SK-N-SH treated with all-trans-retinoic acid at 6 μM for 48 hours (cell line): Measurements from ENCODE around the gene EGFL8.
A peak's percentile ranks its signal among the peaks of the same experiment; 100 is the strongest.

Source experiments
- ATAC-seq: fragments of 200-7000 bp; cut with Tn5 transposase; 3 replicates; pipeline ENCODE4 v1.9.1; 2020; ENCODE audit warnings: mild to moderate bottlenecking, moderate library complexity
- CSDC2 ChIP-seq: fragments of 250-450 bp; sonication (Bioruptor Pico); IDR thresholded peaks from 2 replicates; pipeline ENCODE4 v1.5.0; 2020; ENCODE audit warnings: mild to moderate bottlenecking, moderate library complexity
- GLIS3 ChIP-seq: fragments of 250-450 bp; sonication (Bioruptor Pico); IDR thresholded peaks from 2 replicates; pipeline ENCODE4 v1.5.0; 2020; ENCODE audit warnings: mild to moderate bottlenecking, moderate library complexity
- POU6F1 ChIP-seq: fragments of 250-450 bp; sonication (Bioruptor Pico); IDR thresholded peaks from 2 replicates; pipeline ENCODE4 v1.8.0; 2021; ENCODE audit warnings: low read depth, mild to moderate bottlenecking, moderate library complexity, borderline replicate concordance
- PPARA ChIP-seq: fragments of 250-450 bp; sonication (Bioruptor Pico); IDR thresholded peaks from 2 replicates; pipeline ENCODE4 v1.5.0; 2020; ENCODE audit warnings: mild to moderate bottlenecking, borderline replicate concordance
- SNAI2 ChIP-seq: fragments of 250-450 bp; sonication (Bioruptor Pico); IDR thresholded peaks from 2 replicates; pipeline ENCODE4 v1.5.0; 2020; ENCODE audit warnings: mild to moderate bottlenecking, moderate library complexity
- TOX ChIP-seq: fragments of 250-450 bp; sonication (Bioruptor Pico); IDR thresholded peaks from 2 replicates; pipeline ENCODE4 v1.8.0; 2021; ENCODE audit warnings: mild to moderate bottlenecking, moderate library complexity, borderline replicate concordance
- ZFP3 ChIP-seq: fragments of 250-450 bp; sonication (Bioruptor Pico); IDR thresholded peaks from 2 replicates; pipeline ENCODE4 v1.5.0; 2020; ENCODE audit warnings: mild to moderate bottlenecking, moderate library complexity
- ZNF565 ChIP-seq: fragments of 450-650 bp; formaldehyde crosslinking; conservative IDR thresholded peaks from 2 replicates; pipeline ENCODE4 v1.5.0; 2020; ENCODE audit warnings: low read depth, mild to moderate bottlenecking, moderate library complexity
- ZNF70 ChIP-seq: fragments of 450-650 bp; formaldehyde crosslinking; IDR thresholded peaks from 2 replicates; pipeline ENCODE4 v1.5.0; 2020; ENCODE audit warnings: mild to moderate bottlenecking, moderate library complexity
- ZNF8 ChIP-seq: fragments of 450-650 bp; formaldehyde crosslinking; IDR thresholded peaks from 2 replicates; pipeline ENCODE4 v1.5.0; 2020; ENCODE audit warnings: mild to moderate bottlenecking, moderate library complexity
- TF ChIP-seq, protein P1 (sequence below): fragments of 250-450 bp; sonication (Bioruptor Pico); IDR thresholded peaks from 2 replicates; pipeline ENCODE4 v1.5.0; 2020; ENCODE audit warnings: mild to moderate bottlenecking, moderate library complexity
- TF ChIP-seq, protein P2 (sequence below): fragments of 250-450 bp; sonication (Bioruptor Pico); IDR thresholded peaks from 2 replicates; pipeline ENCODE4 v1.5.1; 2021; ENCODE audit warnings: mild to moderate bottlenecking, moderate library complexity
- TF ChIP-seq, protein P3 (sequence below): fragments of 250-450 bp; sonication (Bioruptor Pico); IDR thresholded peaks from 2 replicates; pipeline ENCODE4 v1.8.0; 2020; ENCODE audit warnings: mild to moderate bottlenecking, moderate library complexity, borderline replicate concordance

EGFL8 gene

DNA sequence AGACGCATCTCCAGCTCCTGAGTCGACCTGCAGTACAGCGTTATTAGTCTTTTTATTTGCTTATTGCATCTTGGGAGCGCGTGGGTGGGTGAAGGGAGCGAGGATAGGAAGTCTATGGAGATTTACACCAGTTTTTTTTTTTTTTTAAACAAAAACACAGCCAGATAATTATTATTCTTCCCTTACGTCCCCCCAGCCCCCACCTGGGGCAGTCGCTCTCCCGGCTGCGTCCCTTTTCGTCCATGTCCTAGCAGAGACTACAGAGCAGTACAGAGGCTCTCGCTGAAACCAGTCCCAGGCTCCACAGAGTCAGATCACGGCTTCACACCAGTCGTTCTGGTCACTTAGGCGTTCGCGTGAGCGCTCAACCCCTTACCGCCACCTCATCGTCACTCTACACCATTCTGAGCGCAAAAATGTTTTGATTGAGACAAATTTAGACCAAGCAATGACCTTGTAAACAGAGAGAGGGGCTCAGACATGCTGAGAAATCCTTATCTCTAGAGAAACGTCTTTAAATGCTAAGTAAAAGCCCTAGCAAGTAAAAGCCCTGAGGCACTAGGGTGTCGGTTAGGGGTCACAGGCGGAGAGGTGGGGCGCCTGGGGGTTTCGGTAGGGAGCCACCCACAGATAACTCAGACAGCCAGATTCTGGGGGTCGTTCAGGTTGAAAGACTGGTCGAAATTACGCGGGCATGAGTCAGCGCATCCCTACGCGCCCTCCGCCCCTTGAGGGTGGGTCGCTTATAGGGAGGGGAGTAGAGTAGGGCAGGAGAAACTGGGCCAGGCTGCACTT is 11.4 kb upstream of the EGFL8 start (continued):
- TF ChIP-seq POU6F1 (CRISPR knock-in tag) (no peak), ZNF70 (no peak), CSDC2 (CRISPR knock-in tag) (no peak), TOX (CRISPR knock-in tag) (no peak)
- TF ChIP-seq, protein P1, sequence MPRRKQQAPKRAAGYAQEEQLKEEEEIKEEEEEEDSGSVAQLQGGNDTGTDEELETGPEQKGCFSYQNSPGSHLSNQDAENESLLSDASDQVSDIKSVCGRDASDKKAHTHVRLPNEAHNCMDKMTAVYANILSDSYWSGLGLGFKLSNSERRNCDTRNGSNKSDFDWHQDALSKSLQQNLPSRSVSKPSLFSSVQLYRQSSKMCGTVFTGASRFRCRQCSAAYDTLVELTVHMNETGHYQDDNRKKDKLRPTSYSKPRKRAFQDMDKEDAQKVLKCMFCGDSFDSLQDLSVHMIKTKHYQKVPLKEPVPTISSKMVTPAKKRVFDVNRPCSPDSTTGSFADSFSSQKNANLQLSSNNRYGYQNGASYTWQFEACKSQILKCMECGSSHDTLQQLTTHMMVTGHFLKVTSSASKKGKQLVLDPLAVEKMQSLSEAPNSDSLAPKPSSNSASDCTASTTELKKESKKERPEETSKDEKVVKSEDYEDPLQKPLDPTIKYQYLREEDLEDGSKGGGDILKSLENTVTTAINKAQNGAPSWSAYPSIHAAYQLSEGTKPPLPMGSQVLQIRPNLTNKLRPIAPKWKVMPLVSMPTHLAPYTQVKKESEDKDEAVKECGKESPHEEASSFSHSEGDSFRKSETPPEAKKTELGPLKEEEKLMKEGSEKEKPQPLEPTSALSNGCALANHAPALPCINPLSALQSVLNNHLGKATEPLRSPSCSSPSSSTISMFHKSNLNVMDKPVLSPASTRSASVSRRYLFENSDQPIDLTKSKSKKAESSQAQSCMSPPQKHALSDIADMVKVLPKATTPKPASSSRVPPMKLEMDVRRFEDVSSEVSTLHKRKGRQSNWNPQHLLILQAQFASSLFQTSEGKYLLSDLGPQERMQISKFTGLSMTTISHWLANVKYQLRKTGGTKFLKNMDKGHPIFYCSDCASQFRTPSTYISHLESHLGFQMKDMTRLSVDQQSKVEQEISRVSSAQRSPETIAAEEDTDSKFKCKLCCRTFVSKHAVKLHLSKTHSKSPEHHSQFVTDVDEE (CRISPR knock-in tag), result no peak
- TF ChIP-seq, protein P2, sequence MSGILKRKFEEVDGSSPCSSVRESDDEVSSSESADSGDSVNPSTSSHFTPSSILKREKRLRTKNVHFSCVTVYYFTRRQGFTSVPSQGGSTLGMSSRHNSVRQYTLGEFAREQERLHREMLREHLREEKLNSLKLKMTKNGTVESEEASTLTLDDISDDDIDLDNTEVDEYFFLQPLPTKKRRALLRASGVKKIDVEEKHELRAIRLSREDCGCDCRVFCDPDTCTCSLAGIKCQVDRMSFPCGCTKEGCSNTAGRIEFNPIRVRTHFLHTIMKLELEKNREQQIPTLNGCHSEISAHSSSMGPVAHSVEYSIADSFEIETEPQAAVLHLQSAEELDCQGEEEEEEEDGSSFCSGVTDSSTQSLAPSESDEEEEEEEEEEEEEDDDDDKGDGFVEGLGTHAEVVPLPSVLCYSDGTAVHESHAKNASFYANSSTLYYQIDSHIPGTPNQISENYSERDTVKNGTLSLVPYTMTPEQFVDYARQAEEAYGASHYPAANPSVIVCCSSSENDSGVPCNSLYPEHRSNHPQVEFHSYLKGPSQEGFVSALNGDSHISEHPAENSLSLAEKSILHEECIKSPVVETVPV, result no peak

DNA sequence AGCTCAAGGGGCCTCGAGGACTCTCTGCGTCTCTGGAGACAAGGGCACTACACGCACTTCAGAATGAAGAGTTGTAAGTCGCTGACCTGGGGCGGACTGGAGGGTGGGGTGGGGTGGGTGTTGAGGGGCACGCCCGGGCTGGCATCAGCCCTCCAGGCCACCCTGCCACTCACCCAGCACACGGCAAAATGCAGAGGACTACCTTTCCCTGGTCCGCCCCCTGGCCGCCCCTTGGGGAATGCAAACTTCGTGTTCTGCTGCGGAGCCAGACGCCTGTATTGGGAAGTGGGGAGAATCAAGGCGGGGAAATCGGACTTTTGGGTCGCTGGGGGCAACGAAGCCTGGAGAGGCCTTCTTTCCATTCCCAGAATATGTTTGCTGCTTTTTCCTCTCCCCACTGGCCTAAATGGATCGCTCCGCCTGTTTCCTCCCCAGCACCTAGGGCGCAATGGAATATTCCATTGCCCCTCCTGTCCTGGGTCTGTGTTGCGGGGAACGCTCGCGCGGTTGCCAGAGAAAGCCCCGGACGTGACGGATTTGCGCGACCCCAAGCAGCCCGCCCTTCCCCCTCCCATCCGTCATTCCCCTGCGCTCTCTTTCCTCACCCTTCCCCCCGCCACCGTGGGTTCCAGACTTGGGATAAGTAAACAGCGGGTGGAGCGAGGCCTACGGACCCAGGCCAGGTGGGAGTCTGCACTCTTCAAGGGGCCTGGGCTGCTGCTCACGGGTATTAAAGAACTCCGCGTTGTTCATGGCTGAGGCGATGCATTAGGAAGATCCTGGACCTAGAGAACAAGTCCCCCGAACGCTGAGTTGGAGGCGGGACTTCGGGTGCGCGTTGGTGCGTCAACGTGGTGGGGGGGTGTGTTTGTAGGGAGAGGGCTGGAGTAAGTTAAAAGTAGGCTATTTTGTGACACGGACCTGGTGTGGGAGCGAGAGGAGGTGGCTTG is 10.6 kb upstream of the EGFL8 start, which contains the start of gene PPT2:
Gene PPT2 (plus strand): TSS at position 578 of the 950 bp plus-strand sequence. CDS start 454 bp downstream, outside the sequence.
- peak; percentile 82 for ATAC-seq
- no peak for TF ChIP-seq GLIS3
- TF ChIP-seq, protein P3, sequence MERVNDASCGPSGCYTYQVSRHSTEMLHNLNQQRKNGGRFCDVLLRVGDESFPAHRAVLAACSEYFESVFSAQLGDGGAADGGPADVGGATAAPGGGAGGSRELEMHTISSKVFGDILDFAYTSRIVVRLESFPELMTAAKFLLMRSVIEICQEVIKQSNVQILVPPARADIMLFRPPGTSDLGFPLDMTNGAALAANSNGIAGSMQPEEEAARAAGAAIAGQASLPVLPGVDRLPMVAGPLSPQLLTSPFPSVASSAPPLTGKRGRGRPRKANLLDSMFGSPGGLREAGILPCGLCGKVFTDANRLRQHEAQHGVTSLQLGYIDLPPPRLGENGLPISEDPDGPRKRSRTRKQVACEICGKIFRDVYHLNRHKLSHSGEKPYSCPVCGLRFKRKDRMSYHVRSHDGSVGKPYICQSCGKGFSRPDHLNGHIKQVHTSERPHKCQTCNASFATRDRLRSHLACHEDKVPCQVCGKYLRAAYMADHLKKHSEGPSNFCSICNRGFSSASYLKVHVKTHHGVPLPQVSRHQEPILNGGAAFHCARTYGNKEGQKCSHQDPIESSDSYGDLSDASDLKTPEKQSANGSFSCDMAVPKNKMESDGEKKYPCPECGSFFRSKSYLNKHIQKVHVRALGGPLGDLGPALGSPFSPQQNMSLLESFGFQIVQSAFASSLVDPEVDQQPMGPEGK (CRISPR knock-in tag), result no peak
- TF ChIP-seq ZNF565, result no peak
- TF ChIP-seq, protein P2, result no peak
- no peak for TF ChIP-seq ZNF8 (CRISPR knock-in tag)
- TF ChIP-seq PPARA (CRISPR knock-in tag), result no peak
- TF ChIP-seq TOX (CRISPR knock-in tag), result no peak
- TF ChIP-seq SNAI2 (CRISPR knock-in tag), result no peak

DNA sequence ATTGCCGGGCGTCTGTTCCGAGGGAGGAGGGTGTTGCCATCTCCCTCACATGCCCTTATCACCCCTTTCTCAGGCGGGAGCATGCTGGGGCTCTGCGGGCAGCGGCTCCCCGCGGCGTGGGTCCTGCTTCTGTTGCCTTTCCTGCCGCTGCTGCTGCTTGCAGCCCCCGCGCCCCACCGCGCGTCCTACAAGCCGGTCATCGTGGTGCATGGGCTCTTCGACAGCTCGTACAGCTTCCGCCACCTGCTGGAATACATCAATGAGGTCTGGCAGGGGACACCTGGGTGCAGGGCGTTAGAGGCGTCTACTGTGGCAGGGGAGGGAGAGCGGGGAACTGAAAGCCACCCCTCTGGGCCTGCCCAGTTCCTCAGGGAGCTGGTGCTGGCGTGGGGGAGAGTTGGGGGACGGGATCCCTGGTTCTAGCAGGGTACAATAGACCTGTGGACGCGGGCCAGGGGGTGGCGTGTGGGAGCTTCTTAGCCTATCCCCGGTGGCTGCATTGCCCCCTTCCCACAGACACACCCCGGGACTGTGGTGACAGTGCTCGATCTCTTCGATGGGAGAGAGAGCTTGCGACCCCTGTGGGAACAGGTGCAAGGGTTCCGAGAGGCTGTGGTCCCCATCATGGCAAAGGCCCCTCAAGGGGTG is 9.8 kb upstream of the EGFL8 start:
- TF ChIP-seq CSDC2 (CRISPR knock-in tag) (no peak), ZNF565 (no peak)
- ATAC-seq, result peak; percentile 79

DNA sequence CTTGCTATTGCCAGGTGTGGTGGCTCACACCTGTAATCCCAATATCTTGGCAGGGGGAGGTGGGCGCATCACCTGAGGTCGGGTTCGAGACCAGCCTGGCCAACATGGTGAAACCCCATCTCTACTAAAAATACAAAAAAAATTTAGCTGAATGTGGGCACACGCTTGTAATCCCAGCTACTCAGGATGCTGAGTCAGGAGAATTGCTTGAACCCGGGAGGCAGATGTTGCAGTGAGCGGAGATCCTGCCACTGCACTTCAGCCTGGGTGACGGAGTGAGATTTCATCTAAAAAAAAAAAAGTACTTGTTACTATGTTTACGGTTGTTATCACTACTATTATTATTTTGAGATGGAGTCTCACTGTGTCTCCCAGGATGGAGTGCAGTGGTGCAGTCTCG is 7.5 kb upstream of the EGFL8 start:
- TF ChIP-seq ZFP3 (CRISPR knock-in tag) (no peak), PPARA (CRISPR knock-in tag) (no peak), ZNF70 (no peak)
- TF ChIP-seq, protein P2, result no peak
- no peak for ATAC-seq
